Liver (tissue), 9 donors: Measurements from ENCODE around the gene DMAP1. TPM values are rescaled to one million over a fixed set of nuclear protein-coding genes. Genes with fewer than 3 reads are reported as not detected.

Experiments used
- DNase-seq: peaks from one replicate; pipeline ENCODE4 v3.0.0-alpha.2; 2017; ENCODE audit warnings: low spot score
- H3K27ac ChIP-seq, 2 donors: one replicate each; pipeline ENCODE4 v1.7.0; 2013; ENCODE audit warnings: inconsistent platforms in 2 of 2, low read length in 2 of 2, control low read depth in 1 of 2, low read depth in 1 of 2, mild to moderate bottlenecking in 1 of 2
- H3K27me3 ChIP-seq, 4 donors: one replicate each; pipeline versions ENCODE4 v1.6.1 to v1.7.0; 2013; ENCODE audit warnings: low read length in 3 of 4, inconsistent platforms in 1 of 4, mild to moderate bottlenecking in 1 of 4, moderate library complexity in 1 of 4; ENCODE audit not compliant: control insufficient read depth in 4 of 4, insufficient read depth in 4 of 4
- H3K36me3 ChIP-seq, 4 donors: one replicate each; pipeline versions ENCODE4 v1.6.1 to v1.7.0; 2013; ENCODE audit warnings: low read length in 3 of 4, mild to moderate bottlenecking in 3 of 4, low read depth in 1 of 4, moderate library complexity in 1 of 4; ENCODE audit not compliant: control insufficient read depth in 4 of 4, insufficient read depth in 3 of 4
- H3K4me1 ChIP-seq, 4 donors: one replicate each; pipeline versions ENCODE4 v1.6.1 to v1.7.0; 2013; ENCODE audit warnings: low read length in 3 of 4, mild to moderate bottlenecking in 3 of 4, moderate library complexity in 1 of 4; ENCODE audit not compliant: control insufficient read depth in 4 of 4, insufficient read depth in 4 of 4
- H3K4me3 ChIP-seq, 3 donors: one replicate each; pipeline versions ENCODE4 v1.6.1 to v1.7.0; 2013; ENCODE audit warnings: low read length in 3 of 3, control low read depth in 1 of 3, low read depth in 1 of 3, mild to moderate bottlenecking in 1 of 3
- H3K9ac ChIP-seq, 2 donors: one replicate each; pipeline ENCODE4 v1.7.0; 2013; ENCODE audit warnings: low read length in 2 of 2, mild to moderate bottlenecking in 2 of 2, moderate library complexity in 2 of 2, control low read depth in 1 of 2, low read depth in 1 of 2
- H3K9me3 ChIP-seq, 4 donors: one replicate each; pipeline versions ENCODE4 v1.6.1 to v1.7.0; 2013; ENCODE audit warnings: low read length in 3 of 4; ENCODE audit not compliant: control insufficient read depth in 4 of 4
- CTCF ChIP-seq: fragments of 150-350 bp; IDR thresholded peaks from 2 replicates; pipeline ENCODE4 v1.5.1; 2017; ENCODE audit warnings: improper control_type of control experiment, low read depth, low read length; ENCODE audit not compliant: missing input control
- GABPA ChIP-seq, 2 donors: IDR thresholded peaks in 1 of 2; conservative IDR thresholded peaks in 1 of 2; 2 replicates each; pipeline ENCODE4 v1.6.1; 2016; ENCODE audit warnings: antibody characterized with exemption in 2 of 2, mild to moderate bottlenecking in 1 of 2, moderate library complexity in 1 of 2
- HNF4A ChIP-seq, 2 donors: conservative IDR thresholded peaks; 2 replicates each; pipeline ENCODE4 v1.6.1; 2016; ENCODE audit warnings: antibody characterized with exemption in 2 of 2, mild to moderate bottlenecking in 2 of 2
- MAX ChIP-seq: IDR thresholded peaks from 2 replicates; pipeline ENCODE4 v1.6.1; 2016; ENCODE audit warnings: antibody characterized with exemption
- RAD21 ChIP-seq, 2 donors: IDR thresholded peaks; 2 replicates each; pipeline ENCODE4 v1.6.1; 2016; ENCODE audit warnings: antibody characterized with exemption in 2 of 2, mild to moderate bottlenecking in 2 of 2
- REST ChIP-seq: IDR thresholded peaks from 2 replicates; pipeline ENCODE4 v1.6.1; 2016; ENCODE audit warnings: antibody characterized with exemption, mild to moderate bottlenecking
- RXRA ChIP-seq, 2 donors: IDR thresholded peaks; 2 replicates each; pipeline ENCODE4 v1.6.1; 2017 to 2018; ENCODE audit warnings: antibody characterized with exemption in 2 of 2, mild to moderate bottlenecking in 1 of 2
- WGBS: extraction: QIAGEN DNeasy Blood & Tissue Kit; methylation state at CpG from one replicate; pipeline ENCODE4 v1.1.7; 2013; 5-methylcytosine and 5-hydroxymethylcytosine counted together
- polyA plus RNA-seq, 2 donors: library from polyadenylated mRNA; stranded (reverse) in 1 of 2; unstranded in 1 of 2; fragments of 200-250 nt in 1 of 2; fragments of >200 nt in 1 of 2; fragmentation: Nextera tagmentation in 1 of 2; extraction: Ambion mirVana in 1 of 2; gene quantifications; one replicate each; pipeline versions ENCODE4 v1.2.1 to v1.2.3, GENCODE V29; 2013 to 2015
- total RNA-seq, 2 donors: library from RNA; depleted of rRNA; stranded (reverse); fragments of >200 nt; gene quantifications; one replicate each; pipeline ENCODE4 v1.2.3, GENCODE V29; 2014
- donor health status: healthy.
- donor health status: healthy.
- donor health status: healthy.
- donor health status: healthy.
- donor health status: healthy.

The DMAP1 gene
- total and polyA plus RNA-seq, 4 donors, result 15.3 to 24.8 (median 18.3) TPM

DNA sequence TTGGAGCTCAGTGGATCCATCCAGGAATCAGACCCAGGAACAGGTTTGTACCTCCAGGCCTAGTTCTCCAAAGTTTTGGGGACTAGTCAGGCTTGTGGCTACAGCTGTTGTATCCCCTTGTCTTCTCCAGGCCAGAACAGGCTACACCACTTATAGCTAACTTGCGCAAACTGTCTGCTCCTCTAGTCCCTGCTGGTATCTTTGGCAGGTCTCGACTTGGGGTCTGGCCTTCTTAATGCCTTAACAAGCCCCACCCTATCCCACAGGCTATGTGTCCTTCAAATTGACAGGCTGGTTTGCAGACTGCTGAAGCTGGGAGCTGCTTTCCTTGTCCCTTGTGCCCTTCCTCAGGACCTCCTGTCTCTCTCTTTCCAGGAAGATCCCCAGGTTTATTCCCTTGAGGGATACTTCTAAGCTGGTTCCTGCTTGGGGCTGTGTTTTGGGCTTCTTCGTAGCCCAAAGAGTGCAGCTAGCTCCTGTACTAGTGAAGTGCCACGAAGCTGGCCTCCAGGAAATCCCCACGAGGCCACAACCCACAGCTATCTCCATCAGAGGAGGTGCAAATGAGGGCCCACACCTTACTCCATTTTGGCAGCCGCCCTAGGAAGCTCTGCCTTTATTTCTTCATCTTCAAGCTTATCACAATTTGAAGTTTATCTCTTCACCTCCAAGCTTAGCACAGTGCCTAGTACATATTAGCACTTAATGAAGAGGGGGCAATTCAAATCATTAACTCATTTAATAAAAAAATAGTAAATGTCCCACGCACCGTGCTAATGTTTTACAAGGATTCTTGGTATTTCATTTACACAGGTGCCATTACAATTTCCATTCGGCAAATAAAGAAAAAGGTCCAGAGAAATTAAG, 683 bp upstream of the DMAP1 start:
- peaks cover 2 to 23% (median 19%) of the 10 kb centered on the region in 4 donors for H3K4me1 ChIP-seq
- no peaks in the 10 kb centered on the region for H3K9me3 ChIP-seq
- H3K36me3 ChIP-seq, result peaks cover 0 to 10% (median 0%) of the 10 kb centered on the region in 4 donors
- peak overlapping the region; percentile 63 to 72 (median 63) for H3K4me3 ChIP-seq
- peak overlapping the region in 1 of 2 donors; percentile 51 for H3K9ac ChIP-seq
- DNase-seq, result no peak
- 51% methylated on average over 9 of the region's 9 CpGs for WGBS
- H3K27me3 ChIP-seq, result no peaks in the 10 kb centered on the region
- no peak overlapping the region for H3K27ac ChIP-seq
- TF ChIP-seq REST (no peak), GABPA (IDR thresholded peaks at IDR 0.05 in 1 of 2, conservative IDR thresholded peaks at IDR 0.05 in 1 of 2) (peak in 1 of 2 donors; percentile 83)

- Histone ChIP-seq H3K36me3 (peaks cover 11 to 45% (median 22%) of the 10 kb centered on the region in 4 donors), H3K9ac (no peak overlapping the region), H3K9me3 (no peaks in the 10 kb centered on the region), H3K4me3 (no peak overlapping the region), H3K27ac (no peak overlapping the region), H3K4me1 (peaks cover 0 to 23% (median 16%) of the 10 kb centered on the region in 4 donors), H3K27me3 (no peaks in the 10 kb centered on the region)
- 67% methylated on average over 4 of the region's 4 CpGs for WGBS
- peak; percentile 88 for DNase-seq
- TF ChIP-seq RAD21 (IDR thresholded peaks at IDR 0.05) (peak; percentile 92 to 99), RXRA (IDR thresholded peaks at IDR 0.05) (peak; percentile 10 to 50), CTCF (peak; percentile 96), HNF4A (conservative IDR thresholded peaks at IDR 0.05) (peak; percentile 59 to 81), MAX (no peak)
Observed at GRCh38 chr1:44217809-44218410, 4.6 kb downstream of the DMAP1 start.
